ENCODE results near the gene OGFOD3.
"Not testable (repeated sequence)": the region's sequence is repeated elsewhere in the genome, so short reads cannot be mapped to it uniquely, and the experiment has no call there.

The OGFOD3 gene

DNA sequence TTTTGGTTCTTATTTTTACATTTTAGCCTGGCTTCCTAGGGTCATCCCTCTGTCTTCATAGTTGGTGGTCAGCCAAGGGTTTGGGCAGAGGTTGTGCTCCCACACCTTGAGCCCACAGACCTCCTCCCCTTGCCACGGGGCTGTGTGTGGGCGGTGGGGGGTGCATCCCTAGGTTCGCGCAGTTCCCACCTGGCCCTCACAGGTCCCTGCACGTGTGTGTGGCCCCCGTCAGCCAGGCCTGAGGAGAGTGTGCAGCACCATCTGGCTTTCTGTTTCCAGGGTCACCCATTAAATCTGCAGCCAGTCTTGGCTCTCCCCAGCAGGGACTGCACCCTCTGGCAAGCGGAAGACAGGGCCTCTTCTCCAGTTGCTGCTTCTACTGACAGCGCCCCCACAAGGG, 13.6 kb upstream of the OGFOD3 start:
- no peak for DNase-seq

DNA sequence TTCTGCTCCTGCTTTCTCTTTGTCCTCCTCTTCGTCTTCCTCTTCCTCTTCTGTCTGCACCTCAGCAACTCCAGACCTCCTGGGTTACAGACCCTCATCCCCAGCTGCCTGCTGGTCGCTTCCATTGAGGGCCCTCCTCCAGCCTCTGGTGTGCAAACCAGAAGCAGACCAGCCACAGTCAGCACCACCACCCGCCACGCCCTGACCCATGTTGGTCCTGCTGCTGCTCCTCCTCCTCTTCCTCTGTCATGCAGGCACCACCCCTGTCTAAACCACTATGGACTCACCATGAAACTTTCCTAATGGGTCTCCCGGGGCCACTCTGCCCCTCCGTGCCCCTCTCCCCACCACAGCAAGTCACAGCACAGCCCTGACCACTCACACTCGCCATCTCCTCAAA, 11.4 kb upstream of the OGFOD3 start:
- DNase-seq = no peak

DNA sequence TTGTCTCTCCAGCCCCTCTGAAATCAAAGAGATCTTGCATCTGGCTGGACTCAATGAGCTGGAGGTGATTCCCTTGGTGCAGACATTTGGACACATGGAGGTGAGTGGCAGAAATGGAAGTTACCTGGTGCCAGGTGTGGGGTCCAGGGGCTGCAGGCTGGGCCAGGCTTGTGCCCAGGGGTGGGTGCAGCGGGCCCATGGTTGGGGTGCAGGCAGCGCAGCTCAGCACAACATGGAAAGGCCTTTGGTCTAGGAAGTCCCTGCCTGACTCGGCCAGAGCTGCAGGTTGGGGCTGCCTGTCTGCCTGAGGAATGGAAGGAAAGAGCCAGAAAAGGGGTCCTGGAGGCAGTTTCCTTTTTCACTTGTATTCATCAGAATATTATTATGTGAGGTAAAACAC, 10.2 kb upstream of the OGFOD3 start:
- DNase-seq = no peak

DNA sequence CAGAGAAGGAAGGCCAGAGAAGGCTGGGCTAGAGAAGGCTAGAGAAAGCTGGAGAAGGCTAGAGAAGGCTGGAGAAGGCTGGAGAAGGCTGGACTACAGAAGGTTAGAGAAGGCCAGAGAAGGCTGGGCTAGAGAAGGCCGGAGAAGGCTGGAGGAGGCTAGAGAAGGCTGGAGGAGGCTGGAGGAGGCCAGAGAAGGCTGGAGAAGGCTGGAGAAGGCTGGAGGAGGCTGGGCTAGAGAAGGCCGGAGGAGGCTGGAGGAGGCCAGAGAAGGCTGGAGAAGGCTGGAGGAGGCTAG, 6.4 kb upstream of the OGFOD3 start:
- no peak for DNase-seq

DNA sequence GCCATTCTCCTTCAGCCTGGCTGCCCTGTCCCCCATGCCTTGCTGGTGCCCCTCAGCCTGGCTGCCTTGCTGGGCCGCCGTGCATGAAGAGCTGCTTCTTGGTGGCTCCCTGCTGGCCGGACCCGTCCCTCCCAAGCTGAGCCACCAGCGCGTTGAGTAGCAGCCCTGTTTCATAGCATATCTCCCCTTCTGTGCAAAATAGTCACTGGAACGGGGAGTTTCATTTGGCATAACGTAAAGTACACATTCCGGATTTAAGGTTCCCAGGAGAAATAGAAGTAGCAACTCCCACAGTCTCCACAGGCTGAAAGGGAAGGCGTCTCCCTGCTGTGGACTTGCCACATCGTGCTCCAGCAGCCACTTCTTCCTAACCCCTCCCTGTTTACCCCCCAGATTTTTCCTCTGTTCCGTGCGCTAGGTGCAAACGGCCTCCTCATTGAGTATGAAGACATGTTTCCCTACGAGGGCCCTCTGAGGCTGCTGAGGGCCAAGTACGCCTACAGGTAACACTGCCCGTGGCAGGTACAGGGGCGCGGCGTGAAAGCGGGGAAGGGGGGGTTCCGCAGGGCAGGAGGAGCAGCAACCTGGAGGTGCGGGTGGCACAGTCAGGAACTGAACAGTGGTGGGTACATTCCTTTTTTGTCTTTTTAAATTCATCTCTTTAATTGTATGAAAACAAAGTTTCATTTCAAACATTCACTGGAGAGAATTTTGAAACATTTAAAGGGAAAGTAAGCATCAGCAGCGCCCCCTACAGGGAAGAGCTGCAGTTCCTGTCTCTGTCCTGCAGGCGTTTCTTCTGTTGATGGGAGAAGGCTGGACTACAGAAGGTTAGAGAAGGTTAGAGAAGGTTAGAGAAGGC, 5.8 kb upstream of the OGFOD3 start:
- DNase-seq = no peak

DNA sequence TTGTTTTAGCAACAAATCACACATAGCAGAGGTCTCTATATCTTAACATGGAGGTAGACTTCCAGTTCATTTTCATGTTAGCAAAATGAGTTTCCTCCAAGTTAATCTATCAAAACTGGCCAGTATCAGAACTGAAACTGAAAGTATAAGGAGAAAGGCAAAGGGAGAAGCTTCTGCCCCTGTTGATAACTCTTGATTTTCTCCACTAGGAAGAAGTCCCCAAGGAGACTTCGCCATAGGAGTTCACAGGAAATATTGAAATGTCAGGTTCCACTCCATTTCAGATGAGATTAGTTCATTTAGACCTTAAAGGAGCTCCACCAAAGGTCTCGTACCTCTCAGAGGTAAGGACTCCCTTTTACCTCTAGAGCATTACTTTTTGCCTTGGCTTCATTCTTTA, 1.2 kb upstream of the OGFOD3 start:
- DNase-seq = no peak

DNA sequence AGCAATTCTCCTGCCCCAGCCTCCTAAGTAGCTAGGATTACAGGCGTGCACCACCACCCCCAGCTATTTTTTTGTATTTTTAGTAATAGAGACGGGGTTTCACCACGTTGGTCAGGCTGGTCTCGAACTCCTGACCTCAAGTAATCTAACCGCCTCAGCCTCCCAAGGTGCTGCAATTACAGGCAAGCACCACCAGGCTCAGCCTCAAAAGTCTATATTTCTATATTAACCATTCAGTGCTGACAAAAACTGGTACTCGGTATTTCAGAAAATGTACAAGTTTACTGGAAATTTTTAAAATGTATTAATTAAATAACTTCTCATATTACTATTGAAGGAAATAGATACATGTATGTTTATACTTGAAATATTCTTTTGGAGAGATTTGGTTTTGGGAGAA, 1.6 kb downstream of the OGFOD3 start:
- DNase-seq = no peak

GRCh38 chr17:82416264-82416663, 2.1 kb downstream of the OGFOD3 start:
- DNase-seq = no peak

DNA sequence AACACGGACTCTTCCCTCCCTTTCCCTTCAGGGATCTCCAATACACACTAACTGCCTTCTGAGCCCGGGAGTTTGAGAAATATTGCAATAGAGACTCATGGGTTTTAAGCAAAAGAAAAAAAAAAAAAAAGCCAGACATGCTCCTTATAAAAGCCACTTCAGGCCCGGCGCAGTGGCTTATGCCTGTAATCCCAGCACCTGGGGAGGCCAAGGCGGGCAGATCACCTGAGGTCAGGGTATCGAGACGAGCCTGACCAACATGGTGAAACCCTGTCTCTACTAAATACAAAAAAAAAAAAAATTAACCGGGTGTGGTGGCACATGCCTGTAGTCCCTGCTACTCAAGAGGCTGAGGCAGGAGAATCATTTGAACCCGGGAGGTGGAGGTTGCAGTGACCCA, 2.6 kb downstream of the OGFOD3 start:
- DNase-seq = no peak

GRCh38 chr17:82415336-82415735, 3.0 kb downstream of the OGFOD3 start:
- no peak for DNase-seq

DNA sequence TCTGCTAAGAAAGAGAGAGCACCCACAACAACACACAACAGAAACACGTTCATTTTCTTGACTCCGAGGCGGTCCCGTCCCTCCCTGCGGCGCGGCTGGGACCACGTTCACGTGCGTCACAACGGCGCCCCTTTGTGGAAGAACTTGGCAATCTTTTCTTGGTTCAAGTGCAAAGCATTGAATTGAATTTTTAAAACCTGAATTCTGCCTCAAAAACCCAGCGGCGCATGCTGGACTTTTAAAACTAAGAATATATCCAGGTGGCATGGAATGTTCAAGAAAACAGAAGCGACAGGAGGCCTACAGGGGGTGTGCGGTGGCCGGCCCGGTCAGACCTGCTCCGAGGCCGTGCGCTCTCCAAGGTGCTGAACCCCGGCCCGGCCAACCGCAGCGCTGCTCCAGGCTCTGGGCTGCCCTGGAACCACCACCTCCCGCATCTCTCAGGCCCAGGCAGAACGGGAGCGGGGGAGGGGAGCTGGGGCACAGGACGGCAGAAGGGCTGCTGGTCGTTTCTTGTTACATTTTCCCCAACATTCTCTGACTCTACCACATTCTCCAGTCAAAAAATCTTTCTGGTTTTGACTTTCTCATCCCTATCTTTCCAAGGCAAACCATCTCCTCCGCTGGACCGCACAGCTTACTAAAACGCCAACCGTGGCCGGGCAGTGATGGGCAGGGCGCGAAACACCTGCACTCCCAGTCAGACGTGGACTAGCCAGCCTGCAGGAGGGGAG, 3.7 kb downstream of the OGFOD3 start:
- DNase-seq = peak; percentile 33

DNA sequence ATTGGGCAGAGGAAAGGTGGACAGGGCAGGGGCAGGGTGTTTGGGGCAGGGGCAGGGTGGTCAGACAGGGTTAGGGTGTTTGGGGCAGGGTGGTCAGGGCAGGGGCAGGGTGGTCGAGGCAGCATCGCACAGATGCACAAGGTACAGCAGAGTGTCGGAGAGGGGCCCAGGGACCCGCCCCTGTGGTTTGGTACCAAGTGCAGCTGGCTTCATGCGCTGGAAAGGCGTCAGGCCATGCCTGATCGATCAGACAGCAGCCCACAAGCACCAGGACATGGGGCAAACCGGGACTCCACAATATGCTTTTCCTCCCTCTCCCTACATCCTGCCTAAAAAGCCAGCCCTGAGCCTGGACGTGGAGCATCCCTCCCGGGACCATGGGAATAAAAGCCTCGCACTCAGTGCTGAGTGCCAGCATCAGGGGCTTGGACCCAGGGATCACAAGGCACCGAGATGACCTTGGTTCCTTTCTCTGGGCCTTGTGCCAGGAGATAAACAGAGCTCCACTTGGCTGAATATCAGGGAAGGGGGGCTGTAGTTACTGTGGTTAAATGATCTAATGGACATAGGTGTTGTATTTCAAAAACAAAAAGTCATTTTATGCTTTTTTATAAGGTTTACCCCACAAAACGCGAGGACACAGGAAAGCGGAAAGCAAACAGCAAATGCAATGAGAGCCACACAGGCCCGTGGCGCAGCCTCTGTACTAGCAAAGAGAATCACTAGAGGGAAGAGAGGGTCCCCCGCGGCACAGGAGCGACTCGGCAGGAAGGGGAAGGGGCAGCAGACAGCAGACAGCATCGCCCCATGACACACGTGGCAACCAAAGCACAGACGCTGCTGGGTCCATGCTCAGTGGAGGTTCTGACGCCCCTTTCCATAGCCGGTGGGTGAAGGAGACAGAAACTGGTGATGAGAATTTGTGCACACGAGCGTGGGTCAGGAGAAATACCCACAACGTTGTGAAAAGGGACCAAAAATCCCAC, 5.6 kb downstream of the OGFOD3 start:
- DNase-seq = no peak

GRCh38 chr17:82412081-82412480, 6.3 kb downstream of the OGFOD3 start:
- DNase-seq = not testable (repeated sequence)

DNA sequence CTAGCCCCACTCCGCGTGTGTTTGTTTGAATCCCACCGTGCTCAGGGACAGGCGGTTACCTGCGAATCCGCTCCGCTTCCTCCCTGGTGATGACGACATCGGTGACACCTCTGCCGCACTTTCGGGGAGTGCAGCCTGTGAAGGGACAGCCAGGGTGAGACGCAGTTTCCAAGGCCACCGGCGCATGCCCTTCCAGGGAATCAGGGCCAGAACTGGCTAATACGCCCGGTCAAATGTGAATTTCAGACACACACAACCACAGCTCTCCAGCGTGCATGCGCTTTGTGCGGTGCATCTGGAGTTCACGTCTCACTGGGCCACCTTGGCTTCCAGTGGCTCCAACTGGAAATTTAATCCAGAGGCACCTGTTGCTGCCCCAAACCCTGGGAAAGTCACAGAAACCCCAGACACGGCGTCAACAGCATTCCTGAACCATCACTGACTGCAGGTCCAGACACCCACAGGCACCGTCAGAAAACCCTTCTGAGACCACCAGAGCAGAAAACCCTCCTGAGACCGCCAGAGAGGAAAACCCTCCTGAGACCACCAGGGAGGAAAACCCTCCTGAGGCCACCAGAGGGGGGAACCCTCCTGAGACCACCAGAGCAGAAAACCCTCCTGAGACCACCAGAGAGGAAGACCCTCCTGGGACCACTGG, 6.9 kb downstream of the OGFOD3 start:
- DNase-seq = no peak

DNA sequence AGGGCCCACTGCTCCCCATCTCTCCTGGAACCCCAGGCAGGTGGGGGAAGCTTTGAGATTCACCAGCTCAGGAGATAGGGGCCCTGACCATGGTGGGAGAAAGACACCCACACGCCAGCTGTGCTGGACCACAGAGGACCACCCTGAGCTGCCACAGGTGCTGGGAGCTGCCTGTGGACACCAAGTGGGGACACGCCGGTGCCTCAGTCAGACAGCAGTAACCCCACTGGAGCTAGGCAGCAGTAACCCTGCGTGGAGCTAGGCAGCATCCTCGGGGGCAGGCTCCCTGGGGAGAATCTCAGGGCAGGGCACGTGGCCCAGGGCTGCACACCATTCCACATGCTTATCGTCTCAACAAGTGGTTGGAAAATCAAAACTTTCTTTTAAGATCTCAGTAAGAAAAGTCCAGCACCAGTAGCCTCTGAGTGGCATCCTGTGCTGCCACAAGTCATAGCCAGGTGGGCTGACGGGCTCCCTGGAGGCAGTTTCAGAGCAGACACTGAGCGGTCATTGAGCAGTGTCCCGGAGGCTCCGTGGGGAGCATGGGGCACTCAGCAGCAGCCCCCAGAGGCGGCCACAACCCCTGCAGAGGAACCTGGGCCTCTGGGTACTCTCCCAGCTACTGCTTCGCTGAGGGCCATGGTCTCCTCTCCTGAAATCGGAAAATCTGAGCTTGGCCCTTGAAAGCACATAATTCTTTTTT, 8.2 kb downstream of the OGFOD3 start:
- DNase-seq = no peak

DNA sequence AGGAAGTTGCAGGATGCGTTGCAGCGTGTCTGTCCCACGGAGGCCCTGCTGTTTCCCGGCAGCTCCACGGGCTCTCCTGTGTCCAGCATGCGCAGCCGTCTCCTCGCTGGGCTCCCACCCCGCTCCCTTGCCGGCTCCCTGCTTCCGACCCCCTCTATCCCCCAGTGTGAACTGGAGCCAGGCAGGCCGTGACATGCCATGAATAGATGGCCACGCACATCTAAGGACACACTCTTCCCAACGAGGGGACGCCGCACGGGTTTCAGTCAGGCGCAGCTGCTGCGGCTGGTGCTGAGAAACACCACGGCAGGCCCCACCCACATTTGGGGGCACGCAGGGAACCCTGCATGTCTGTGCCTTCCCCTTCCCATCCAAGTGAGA, 9.5 kb downstream of the OGFOD3 start:
- no peak for DNase-seq

DNA sequence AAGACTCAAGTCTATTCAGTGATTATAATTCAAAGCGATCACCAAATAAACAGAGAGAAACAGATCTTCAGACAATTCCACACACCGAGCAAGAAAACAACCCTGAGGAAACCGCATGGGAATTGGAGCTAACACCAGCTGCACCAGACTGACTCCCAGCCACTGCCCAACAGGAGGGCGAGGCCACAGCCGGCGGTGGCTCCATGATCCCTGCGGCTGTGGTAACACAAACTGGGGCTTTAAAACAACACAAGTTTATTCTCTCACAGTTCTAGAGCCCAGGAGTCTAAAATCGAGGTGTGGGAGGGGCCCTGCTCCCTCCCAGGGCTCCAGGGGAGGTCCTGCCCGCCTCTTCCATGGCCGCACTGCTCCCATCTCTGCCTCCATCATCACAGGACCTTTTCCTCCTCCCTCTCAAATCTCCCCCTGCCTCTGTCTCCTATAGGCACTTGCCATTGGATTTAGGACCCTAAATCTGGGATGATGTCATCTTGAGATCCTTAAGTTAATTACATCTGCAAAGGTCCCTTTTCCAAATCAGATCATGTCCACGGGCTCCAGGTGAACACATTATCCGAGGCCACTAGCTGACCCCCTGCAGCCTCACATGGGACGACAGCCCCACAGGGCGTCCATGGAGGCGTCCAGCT, 10.0 kb downstream of the OGFOD3 start:
- DNase-seq = no peak

- no peak for DNase-seq
Observed at GRCh38 chr17:82407255-82407654, 11.1 kb downstream of the OGFOD3 start.

GRCh38 chr17:82406131-82406671, 12.2 kb downstream of the OGFOD3 start:
- DNase-seq = no peak

GRCh38 chr17:82405051-82405450, 13.3 kb downstream of the OGFOD3 start:
- DNase-seq = no peak

Measured in NCI-H510A (cell line).